Diencephalon (tissue), 1 donor: ENCODE measurements around the gene EFHB. TPM values are rescaled to one million over a fixed set of nuclear protein-coding genes. Genes with fewer than 3 reads are reported as not detected.

Source experiments
- total RNA-seq: library from RNA; depleted of rRNA; stranded (reverse); fragments of >200 nt; gene quantifications from one replicate; pipeline ENCODE4 v1.2.3, GENCODE V29; 2014

The EFHB gene
- total RNA-seq = 1.6 TPM

GRCh38 chr3:19934098-19934566 lies at the start of gene EFHB:
TSS of gene EFHB (minus strand) at chr3:19934217. CDS start at chr3:19934018, 199 bp downstream.

GRCh38 chr3:19946832-19947548 lies 13.0 kb upstream of the EFHB start, which contains the start of gene RAB5A:
TSS of gene RAB5A (plus strand) at chr3:19947097. CDS start at chr3:19950899, 3,802 bp downstream.

Other genes with a start within 250 kb of the EFHB start
- 147 TPM for gene RAB5A, start 12.9 kb upstream of the EFHB start, total RNA-seq
- gene PP2D1, start 78.0 kb upstream of the EFHB start, total RNA-seq = not detected
- gene KAT2B, start 106.2 kb upstream of the EFHB start, total RNA-seq = 34.4 TPM